HG02610 (cell line): ENCODE data around the gene DNAJC15.
"Not testable (repeated sequence)": the region's sequence is repeated elsewhere in the genome, so short reads cannot be mapped to it uniquely, and the experiment has no call there.

Experiments
- ATAC-seq: cut with Tn5 transposase; IDR thresholded peaks from one replicate; pipeline ENCODE4 v1.9.1; 2021; ENCODE audit warnings: mild to moderate bottlenecking, moderate library complexity; ENCODE audit not compliant: unreplicated experiment

The DNAJC15 gene

DNA sequence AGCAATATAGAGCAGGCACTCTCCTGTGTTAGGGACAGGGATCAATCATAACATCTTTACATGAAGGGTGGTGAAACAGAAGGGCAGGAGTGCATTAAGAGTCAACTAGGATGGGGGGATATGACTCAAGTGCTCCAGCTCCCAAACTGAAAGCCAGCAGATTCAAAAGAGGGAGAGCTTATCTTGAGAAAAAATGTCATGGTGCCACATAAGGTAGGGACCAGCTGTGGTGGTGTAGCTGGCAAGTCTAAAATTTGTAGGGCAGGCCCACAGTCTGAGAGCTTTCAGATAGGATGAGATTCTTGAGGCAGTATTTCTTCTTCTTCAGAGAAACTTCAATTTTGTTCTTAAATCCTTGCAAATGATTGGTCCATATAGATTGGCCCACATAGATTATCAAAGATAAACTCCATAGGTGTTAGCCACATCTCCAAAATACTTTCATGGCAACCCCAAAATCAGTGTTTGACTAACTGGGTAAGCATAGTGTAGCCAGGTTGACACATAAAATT, 19.1 kb downstream of the DNAJC15 start:
- peak; percentile 31 for ATAC-seq

DNA sequence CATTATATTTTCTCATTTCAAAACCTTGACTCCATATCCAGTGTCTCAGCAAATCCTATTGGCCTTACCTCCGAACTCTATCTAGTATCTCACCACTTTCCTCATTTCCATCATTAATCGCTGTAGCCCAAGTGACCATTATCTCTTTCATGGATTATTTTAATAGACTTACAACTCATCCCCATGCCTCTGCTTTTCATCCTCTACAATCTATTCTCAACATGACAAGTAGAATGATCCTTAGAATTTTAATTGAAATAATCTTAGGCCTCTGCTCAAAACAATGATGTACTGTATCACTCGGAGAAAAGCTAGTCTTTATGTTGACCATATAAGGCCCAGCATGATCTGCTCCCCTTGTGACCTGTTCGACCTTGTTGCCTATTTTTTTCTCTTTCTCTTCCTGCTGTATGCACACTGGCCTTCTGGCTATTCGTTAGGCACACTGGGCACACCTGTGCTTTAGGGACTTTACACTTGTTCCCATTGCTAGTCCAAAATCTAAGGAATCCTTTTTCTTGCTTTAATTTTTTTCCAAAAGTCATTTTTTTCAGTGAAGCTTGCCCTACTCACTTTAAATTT, 21.4 kb downstream of the DNAJC15 start:
- no peak for ATAC-seq

GRCh38 chr13:43045302-43045773, 22.0 kb downstream of the DNAJC15 start:
- ATAC-seq = not testable (repeated sequence)

DNA sequence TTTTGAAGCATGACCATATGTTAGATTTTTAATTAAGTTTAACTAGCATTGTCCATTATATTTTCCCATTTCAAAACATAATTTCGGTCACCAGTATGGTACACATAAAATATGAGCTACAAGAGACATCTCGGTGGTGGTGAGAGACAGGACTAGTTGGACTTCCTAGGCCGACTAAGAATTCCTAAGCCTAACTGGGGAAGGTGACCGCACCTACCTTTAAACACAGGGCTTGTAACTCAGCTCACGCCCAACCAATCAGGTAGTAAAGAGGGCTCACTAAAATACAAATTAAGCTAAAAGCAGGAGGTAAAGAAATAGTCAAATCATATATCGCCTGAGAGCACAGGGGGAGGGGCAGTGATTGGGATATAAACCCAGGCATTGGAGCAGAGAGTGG, 22.9 kb downstream of the DNAJC15 start:
- ATAC-seq = no peak

GRCh38 chr13:43054803-43055802, 31.7 kb downstream of the DNAJC15 start:
- ATAC-seq = no peak

DNA sequence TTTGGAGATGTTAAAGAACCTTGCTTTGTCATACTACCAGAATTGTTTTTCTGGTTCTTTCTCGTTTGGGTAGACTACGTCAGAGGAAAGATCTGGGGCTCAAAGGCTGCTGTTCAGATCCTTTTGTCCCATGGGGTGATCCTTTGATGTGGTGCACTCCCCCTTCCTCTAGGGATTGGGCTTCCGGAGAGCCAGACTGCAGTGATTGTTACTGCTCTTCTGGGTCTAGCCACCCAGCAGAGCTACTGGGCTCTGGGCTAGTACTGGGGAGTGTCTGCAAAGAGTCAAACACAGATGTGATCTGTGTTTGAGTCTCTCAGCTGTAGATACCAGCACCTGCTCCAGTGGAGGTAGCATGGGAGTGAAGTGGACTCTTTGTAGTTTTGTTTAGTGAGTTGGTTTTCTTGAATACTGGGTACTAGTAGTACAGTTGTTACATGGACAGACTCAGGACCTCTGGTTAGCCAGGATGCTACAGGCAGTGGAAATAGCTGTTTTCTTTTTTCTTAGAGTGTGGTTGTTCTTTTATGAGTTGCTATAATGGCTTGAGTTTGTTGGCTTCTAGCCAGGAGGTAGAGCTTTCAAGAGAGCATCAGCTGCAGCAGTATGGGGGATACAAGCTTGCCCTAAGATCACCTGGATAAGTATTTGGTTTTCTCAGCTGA, 34.4 kb downstream of the DNAJC15 start:
- ATAC-seq = peak; percentile 62

- ATAC-seq = peak; percentile 63
These were observed 34.9 kb downstream of the DNAJC15 start for GRCh38 chr13:43058318-43058674.

GRCh38 chr13:43058831-43059230, 35.4 kb downstream of the DNAJC15 start:
- no peak for ATAC-seq

DNA sequence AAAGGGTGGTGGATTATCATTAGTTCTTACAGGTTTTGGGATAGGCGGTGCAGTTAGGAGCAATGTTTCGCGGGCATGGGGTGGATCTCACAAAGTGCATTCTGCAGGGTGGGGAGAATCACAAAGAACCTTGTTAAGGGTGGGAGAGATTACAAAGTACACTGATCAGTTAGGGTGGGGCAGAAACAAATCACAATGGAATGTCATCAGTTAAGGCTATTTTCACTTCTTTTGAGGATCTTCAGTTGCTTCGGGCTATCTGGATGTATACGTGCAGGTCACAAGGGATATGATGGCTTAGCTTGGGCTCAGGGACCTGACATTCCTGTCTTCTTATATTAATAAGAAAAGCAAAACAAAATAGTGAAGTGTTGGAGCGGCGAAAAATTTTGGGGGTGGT, 36.4 kb downstream of the DNAJC15 start:
- not testable (repeated sequence) for ATAC-seq

DNA sequence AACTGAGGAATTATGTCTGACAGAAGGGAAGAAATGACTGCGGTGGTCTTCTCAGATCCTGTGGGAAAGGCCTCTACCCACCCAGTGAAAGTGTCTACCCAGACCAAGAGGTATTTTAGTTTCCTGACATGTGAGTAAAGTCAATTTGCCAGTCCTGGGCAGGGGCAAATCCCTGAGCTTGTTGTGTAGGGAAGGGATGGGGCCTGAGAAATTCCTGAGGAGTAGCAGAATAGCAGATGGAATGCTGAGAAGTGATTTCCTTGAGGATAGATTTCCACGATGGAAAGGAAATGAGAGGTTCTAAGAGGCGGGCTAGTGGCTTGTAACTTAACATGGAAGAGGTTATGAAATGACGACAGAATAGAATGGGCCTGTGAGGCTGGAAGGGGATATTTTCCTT, 37.4 kb downstream of the DNAJC15 start:
- ATAC-seq = not testable (repeated sequence)

DNA sequence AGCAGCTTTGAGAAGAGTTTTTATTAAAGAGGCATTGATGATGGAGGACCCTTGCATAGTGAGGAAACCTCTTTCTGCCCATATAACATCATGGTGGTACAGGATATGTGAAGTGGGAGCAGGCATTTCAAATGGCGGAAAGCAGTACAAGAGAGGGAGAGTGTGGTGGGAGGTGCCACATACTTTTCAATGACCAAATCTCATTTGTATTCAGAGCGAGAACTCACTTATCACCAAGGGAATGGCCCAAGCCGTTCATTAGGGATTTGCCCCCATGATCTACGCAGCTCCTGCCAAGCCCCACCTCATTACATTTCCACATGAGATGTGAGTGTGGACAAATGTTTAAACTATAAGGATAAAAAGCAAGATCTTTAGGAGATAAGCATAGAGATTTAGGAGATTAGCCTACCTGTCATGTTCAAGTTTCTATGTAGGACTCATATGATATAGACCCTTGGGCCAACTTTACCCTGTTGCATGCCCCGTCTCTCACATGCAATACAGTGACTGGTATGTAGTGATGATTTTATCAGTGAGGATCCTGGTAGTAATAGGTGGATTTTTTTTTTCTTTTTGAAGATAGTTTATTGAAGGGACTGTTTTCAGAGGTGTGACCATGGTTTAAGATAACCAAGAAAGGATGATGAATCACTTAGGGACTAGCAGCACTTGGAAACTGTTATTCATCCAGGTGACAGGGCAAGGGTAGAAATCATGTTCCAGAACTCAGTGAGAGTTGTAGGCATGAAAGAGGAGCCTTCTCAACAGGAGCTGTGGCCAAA, 38.3 kb downstream of the DNAJC15 start:
- ATAC-seq = no peak

GRCh38 chr13:43071824-43072223, 48.4 kb downstream of the DNAJC15 start:
- ATAC-seq = no peak

- ATAC-seq = no peak
These were observed 49.0 kb downstream of the DNAJC15 start for GRCh38 chr13:43072394-43072793.

GRCh38 chr13:43074824-43075510, 51.6 kb downstream of the DNAJC15 start:
- peak; percentile 84 for ATAC-seq

- not testable (repeated sequence) for ATAC-seq
These were observed 52.1 kb downstream of the DNAJC15 start for GRCh38 chr13:43075511-43075902.

DNA sequence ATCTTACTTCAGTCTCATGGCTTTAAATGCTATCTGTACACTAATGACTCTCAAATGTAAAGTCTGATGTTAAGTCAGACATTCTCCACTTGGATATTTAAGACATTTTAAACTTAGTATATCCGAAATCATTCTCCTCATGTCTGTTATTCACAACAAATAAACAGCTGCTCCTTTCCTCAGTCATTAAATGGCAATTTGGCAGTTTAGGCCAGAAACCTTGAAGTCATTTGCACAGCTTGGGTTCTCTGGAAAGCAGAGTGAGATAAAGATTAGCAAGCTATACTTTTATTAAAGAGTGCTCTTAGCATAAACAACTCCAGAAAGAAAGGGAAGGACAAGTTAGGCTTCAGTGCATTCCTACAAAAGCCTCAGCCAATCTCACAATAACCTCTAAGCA, 53.7 kb downstream of the DNAJC15 start:
- ATAC-seq = no peak

- no peak for ATAC-seq
These were observed 54.1 kb downstream of the DNAJC15 start for GRCh38 chr13:43077461-43077860.

GRCh38 chr13:43077906-43078305, 54.5 kb downstream of the DNAJC15 start:
- no peak for ATAC-seq

DNA sequence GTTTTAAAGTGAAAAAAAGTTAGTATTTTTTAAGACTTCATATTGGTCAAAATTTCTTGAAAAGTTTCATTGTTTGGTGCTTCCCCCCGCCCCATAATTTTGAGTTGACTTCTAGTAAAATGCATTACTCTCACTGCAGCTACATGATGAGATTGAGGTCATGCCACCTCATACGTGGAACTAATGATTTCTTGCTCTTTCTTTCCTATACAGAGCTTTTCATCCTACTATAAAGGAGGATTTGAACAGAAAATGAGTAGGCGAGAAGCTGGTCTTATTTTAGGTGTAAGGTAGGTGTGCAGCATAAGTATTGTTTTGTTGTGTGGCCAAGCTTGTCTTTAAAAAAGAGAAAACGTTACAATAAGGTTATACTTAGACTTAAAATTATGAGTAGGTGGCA, 55.0 kb downstream of the DNAJC15 start:
- no peak for ATAC-seq

GRCh38 chr13:43079392-43079931, 56.1 kb downstream of the DNAJC15 start:
- ATAC-seq = no peak
